ENCODE results near the gene FAM200A.
A peak's percentile ranks its signal among the peaks of the same experiment; 100 is the strongest.

Gene FAM200A

DNA sequence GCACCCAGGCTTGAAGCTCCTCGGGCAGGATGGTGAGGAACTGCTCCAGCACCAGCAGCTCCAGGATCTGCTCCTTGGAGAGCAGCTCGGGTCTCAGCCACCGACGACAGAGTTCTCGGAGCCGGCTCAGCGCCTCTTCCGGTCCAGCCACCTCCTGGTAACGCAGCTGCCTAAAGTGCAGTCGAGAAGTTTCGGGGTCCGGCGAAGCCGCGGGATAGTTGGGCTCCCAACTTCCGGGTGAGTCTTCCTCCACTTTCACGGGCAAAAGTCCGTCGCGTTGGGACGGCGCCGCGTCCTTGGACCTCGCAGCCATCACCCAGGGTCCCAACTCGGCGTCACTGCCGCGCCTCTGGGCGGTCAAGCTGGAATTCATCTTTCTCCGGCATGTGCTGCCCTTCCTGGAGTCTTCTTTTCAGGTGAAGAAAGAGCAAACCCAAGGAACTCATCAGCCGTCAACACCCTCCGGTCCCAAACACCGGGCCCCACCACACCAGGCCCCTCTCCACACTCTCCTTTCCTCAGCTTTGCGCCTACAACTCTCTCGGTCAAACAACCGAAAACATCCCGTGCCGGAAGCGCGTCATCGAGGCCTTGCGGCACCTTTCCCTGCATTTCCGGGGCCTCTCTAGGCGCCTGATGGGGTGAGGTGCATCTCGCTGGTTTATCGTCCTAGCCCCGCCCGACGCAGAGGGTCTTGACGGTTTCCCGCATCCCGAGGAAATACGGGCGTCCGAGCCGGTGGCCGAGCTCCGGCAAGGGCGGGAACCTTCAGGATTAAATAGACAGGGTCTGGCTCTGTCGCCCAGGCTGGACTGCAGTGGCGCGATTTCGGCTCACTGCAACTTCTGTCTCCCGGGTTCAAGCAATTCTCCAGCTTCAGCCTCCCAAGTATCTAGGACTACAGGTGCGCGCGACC, 51.9 kb downstream of the FAM200A start, which contains the start of gene ZNF394:
ZNF394 (minus strand) TSS at position 561 of the 916 bp plus-strand sequence; CDS start at position 373, 188 bp downstream.
- DNase-seq = peak; percentile 88 to 91

- DNase-seq = peak; percentile 17 to 64
These were observed 52.6 kb downstream of the FAM200A start for GRCh38 chr7:99499371-99499720.

GRCh38 chr7:99498546-99498944, 53.4 kb downstream of the FAM200A start:
- DNase-seq = no peak

GRCh38 chr7:99497766-99498545, 54.0 kb downstream of the FAM200A start:
- DNase-seq = peak in 1 of 2 donors; percentile 41

Data from CD4-positive, alpha-beta T cell treated with Interferon alpha-2 for 1 hour (primary cell).